Activated CD4-positive, alpha-beta T cell treated with anti-CD3 and anti-CD28 coated beads, Interleukin-2, amount 50 U/mL, for 4 hours (primary cell): ENCODE measurements around the gene RAP1GAP2.
"Not testable (repeated sequence)": the region's sequence is repeated elsewhere in the genome, so short reads cannot be mapped to it uniquely, and the experiment has no call there.

Source experiments
- DNase-seq, 2 experiments: peaks; one replicate each; pipeline ENCODE4 v3.0.0-alpha.2; 2020

RAP1GAP2 gene

DNA sequence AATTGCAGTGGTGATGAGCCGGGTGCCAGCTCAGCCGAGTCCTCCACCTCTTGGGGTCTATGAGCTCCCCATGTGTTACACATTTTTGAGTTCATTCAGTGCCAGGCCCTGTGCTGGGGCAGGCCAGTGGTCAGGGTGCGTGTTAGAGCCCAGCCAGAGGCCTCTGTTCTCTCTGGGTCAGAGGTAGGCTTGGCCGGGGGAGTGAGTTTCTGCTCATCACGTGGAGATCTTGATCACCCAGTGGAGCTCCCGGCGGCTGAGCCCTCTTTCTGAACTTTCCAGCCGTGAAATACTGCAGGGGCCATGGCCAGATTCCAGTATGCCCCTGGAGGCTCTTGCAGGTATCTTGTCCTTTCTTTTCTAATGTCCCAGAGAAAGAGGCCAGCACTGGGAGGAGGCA lies 93.0 kb downstream of the RAP1GAP2 start:
- DNase-seq, result no peak

- DNase-seq, result not testable (repeated sequence)
Measured at GRCh38 chr17:2890778-2891177, 94.5 kb downstream of the RAP1GAP2 start.

DNA sequence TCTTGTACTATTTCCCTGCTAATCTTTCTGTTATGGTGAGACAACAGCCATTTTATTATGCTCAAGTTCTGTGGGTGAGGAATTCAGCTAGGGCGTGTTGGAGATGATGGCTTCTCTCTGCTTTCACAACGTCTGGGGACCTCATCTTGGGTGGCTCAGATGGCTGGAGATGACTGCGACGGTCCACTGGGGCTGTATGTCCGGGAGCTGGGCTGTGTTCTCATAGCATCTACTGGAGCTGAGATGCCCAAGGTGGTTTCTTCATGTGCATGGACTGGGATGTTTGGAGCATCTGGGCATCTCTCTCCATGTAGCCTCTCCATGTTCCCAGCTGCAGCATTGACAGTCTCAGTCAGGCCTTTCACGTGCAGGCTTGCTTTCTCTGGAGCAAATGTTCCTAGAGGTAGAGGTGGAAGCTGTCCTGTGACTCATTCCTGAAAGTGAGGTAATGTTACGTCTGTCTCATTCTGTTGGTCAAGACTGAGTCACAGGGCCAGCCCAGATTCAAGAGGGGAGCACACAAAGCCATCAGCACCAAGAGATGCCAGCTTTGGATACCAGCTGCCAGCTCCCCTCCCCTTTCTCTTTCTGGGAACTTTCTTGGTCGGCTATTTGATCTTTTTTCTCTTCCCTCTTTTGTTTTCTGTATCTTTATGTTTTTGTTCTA lies 96.2 kb downstream of the RAP1GAP2 start:
- no peak for DNase-seq

DNA sequence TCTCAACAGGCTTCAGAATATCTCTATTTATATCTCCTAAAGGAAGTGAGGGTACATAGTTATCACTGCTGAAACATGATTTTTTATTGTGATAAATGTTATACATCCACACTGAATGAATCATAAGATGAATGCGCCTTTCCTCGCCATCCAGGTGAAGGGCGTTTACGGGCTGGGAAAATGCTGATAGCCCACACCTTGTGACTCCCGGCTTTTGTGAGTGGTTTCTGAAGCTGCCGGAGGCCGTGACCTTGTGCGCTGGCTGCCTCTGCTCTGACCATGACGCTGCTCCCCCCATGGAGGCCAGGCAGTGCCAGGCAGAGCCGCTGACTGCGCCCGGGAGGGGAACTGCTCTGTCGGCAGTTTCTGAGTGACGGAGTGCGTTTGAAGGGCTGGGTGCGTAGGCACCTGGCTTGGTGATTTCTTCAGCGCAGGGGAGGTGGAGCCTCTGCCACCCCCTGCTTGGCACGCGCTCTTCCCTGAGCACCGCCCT lies 97.2 kb downstream of the RAP1GAP2 start:
- no peak for DNase-seq

DNA sequence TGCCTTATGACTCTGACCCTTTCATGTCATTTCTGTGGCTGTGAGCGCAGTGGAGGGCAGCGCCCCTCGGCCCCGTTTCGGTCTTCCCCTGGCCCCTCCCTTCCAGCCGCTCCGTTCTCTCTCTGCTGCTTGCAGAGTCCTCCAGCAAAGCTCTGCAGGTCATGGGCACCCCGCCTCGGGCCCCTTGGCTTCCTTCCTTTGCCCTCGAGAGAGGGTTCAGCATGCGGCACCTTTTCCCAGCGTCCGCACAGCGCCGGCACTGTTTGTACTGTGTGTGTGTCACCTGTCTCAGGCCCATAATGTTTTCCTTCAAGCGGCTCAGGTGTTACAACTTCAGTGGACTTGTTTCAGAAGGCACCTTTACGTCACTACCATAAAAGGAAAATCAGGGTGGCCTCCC lies 98.5 kb downstream of the RAP1GAP2 start:
- DNase-seq, result no peak

DNA sequence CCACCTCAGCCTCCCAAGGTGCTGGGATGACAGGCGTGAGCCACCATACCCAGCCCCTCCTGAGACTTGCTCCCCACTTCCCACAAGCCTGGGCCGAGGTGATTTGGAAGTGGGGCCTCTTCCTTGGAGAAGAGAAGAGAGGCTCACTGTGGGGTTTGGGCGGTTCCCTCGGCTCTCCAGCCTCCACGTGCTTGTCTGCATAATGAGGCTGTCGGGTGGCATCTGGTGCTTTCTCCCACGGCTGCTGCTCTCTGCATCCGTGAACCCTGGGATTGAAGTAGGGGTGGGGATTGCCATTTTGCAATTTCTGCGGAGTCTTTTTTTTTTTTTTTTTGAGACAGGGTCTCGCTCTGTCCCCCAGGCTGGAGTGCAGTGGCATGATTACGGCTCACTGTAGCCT lies 101.4 kb downstream of the RAP1GAP2 start:
- DNase-seq, result no peak

DNA sequence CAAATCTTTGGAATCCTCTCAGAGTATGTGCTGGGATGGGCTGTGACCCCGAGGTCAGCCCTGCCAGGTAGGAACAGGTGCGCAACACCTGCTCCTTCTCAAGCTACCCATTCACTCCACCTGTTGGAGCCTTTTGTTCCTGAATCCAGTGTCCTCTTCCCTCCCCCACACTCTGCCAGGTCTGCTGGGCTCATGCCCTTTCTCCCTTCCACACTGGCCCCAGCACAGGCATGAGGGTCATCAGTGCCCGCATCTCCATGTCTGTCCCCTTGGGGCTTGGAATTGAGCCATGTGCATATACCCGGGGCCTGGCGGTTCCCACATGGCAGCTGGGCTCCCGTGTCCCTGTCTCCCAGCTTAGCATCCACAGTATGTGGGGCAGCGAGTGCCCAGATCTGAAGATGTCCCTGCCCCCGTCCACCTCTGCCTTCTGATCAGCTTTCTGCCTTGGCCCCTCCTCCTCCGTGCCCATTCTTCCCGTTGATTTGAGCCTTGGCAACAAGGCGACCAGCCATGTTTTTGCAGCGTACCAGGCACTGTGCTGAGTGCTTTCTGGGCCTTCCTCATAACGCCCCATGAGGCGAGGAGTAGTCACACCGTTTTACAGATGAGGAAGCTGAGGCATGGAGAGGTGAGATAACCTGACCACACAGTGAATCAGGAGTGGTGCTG lies 102.2 kb downstream of the RAP1GAP2 start:
- DNase-seq, result no peak

DNA sequence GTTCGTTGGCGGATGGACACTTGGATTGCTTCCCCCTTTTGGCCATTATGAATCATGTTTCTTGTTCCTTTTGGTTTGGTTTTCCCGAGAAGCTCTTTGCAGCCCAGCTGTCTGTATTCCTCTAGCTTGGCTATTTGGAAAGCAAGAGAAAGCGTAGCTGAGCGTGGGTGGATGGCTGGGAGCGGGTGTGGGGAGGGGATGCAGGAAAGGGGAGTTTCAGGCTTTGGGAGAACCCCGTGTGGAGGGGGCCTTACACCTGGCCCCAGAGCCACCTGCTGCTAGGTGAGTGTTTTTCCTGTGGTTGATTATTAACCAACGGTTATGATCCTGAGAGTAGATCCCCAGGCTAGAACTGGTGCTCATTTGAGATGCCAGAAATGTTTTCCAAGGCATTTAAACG lies 103.7 kb downstream of the RAP1GAP2 start:
- no peak for DNase-seq

- no peak for DNase-seq
Measured at GRCh38 chr17:2900842-2901241, 104.6 kb downstream of the RAP1GAP2 start.

- no peak for DNase-seq
Measured at GRCh38 chr17:2901582-2901981, 105.3 kb downstream of the RAP1GAP2 start.

DNA sequence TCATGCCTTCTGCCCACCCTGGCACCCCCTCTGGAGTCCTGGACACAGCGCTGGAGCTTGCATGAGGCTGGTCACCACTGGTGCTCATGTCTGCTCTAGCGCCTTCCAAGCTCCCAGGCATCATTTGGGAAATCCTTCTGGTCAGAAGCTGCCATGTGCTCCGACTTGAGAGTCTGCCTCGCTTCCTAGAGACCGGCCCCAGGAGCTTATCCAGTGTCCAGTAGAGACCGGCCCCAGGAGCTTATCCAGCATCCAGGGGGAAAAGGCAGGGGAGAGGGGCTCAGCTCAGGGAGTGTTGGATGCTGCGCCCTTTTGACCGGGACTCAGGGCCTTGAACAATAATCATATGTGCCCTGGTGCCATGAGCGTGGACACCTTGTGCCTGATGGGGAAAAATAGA lies 106.3 kb downstream of the RAP1GAP2 start:
- DNase-seq, result no peak

DNA sequence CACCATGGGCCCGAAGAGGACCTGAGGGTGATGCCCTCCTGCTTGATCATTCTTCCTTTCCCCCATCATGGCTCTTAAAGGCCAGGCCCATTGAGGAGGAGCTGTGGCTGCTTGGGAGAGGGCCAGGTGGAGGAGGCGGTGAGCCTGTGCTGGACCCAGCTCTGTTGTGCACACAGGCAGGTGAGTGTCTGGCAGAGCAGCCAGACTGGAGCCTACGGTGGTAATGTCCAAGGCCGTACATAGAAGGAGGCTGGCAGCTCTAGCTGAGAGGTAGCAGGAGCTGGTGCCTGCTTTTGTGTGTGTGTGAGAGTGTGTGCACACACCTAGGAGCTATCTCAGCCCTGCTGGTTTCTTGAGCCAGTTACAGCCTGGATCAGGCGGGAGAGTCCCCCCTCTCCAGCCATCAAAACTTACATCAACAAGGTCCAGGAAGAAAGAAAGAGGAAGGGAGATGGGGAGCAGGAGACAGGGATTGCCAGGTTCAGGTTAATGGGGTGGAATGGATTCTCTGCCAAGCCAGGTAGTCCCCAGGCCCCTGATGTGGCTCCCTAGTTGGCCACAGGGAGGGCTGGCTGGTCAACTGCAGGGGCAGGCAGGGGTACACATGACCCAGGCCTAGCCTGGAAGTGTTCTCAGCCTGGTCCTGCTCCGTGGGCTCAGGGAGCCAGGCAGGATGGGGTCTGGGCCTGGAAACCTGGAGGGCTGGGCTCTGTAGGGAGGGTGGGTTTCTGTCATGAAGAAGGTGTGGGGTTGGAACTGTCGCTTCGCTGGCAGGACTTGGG lies 107.1 kb downstream of the RAP1GAP2 start:
- no peak for DNase-seq

DNA sequence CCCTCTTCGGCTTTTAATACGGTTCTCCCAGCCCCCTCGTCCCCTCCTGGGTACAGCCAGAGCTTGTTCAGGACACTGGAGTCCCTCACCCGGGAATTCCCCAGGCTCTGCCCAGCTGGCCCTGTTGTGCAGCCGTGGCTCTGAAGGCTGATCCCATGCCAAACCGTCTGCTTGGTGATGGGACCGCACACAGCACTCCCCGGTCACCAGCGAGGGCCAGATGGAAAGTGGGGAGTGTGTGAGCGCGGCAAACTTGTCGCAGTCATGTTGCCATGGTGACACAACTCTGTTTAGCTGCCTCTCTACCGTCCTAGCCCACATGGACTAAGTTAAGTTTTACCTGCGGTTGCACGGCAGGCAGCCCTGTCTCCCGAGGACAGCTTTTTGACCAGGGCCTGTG lies 107.9 kb downstream of the RAP1GAP2 start:
- DNase-seq, result no peak

DNA sequence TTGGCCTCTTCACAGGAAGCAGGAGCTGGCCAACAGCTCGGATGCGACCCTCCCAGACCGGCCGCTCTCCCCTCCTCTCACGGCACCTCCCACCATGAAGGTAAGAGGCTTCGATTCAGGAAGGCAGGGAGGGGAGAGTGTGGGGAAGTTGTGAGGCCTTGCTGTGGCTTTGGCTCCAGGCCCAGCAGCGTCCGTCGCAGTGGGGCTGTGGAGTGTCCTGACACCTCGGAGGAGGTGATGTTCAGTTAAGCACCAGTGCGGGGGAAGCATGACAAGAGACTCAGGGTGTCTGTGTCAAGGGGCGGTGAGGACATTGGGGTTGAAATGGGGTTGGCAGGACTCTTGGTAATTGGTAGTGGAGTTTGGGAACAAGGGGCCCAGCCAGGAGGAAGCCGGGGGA lies 109.0 kb downstream of the RAP1GAP2 start:
- DNase-seq, result no peak

GRCh38 chr17:2905696-2906501 lies 109.7 kb downstream of the RAP1GAP2 start:
- no peak for DNase-seq

DNA sequence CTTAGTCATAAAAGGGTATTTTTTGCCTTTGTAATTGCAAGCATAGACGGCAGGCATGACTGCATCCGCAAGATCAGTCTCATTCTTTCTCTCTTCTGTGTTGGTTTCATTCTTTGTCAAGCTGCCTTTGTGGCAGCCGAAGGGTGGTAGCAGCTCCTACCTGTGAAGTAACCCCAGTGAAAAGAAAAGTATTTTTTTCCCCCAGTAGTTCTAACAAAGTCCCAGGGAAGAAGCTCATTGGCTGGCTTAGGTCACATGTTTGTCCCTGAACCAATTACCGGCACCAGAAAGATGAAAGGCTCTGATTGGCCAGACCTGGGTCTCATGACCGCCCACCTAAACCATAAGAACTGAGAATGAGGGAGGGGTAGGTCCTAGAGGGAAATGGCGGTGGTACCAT lies 110.7 kb downstream of the RAP1GAP2 start:
- no peak for DNase-seq

DNA sequence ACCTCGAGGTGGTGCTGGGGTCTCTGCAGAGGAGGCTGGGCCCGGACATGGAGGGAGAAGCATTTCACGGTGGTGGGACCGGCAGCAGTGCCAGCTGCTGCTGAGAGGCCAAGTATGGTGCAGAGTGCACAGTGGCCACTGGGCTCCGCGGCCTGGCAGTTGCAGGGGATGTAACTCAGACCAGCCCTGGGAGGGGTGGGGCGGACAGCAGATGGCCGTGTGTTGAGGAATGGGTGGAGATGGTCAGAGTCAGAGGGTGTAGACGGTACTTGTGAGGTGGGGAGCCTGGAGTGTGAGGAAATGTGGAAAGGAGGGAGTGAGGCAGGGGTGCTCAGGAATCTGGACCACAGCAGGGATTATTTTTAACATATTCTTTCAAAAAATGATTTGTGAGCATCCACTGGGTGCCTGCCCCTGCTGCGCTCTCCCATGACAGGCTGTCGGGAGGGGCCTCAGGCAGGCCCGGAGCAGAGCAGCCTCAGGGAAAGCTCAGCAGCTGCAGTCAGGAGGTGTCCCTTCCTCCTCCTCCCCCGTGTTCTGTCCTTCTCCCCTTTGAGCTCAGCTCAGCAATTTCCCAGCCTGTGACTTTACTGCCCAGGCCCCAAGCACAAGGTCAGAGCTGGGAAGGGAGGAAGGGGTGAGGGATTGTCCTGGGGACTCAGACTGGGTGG lies 113.1 kb downstream of the RAP1GAP2 start:
- DNase-seq, result no peak

- DNase-seq, result no peak
Measured at GRCh38 chr17:2909846-2910234, 113.6 kb downstream of the RAP1GAP2 start.

DNA sequence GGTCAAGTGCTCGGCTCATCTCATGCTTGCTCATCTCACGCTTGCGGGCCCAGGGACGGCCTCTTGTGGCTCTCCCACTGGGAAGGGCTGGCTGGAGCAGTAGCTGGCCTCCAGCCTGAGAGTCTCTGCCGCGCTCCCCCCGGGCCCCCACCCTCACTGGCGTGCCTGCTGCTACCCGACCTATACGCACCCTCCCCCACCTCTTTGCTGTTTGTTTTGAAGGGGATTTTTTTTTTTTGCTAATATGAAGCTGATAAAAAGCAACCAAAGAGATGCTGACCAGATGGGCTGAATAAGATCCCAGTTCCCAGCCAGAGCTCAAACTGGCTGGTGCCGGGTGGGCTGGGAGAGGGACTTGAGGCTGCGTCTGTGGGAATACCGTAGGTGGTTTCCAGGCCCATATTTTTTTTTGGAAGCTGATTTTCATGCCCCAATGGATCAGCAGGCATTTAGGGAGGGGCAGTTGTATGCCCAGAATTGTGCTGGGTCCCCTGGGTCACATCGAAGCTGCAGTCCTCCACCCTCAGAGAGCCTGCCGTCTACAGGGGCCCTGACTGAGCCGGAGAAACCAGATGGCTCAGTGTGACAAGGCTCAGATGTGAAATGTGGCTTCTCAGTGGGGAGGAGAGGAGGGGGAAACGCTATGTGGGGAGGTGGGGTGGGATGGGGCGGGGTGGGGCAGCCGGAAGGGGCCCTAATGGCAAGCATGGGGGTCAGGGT lies 115.0 kb downstream of the RAP1GAP2 start:
- DNase-seq, result no peak

GRCh38 chr17:2911755-2912111 lies 115.5 kb downstream of the RAP1GAP2 start:
- no peak for DNase-seq

DNA sequence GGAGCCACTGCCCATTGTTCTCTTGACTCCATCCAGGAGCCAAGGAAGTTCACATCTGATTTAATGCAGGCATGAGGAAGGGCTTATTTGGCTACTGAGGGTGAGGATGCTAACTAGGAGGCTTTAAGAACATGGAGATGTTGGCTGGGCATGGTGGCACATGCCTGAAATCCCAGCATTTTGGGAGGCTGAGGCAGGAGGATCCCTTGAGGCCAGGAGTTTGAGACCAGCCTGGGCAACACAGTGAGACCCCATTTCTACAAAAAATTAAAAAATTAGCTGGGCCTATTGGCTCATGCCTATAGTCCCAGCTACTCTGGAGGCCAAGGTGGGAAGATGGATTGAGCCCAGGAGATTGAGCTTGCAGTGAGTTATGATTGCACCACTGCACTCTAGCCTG lies 116.5 kb downstream of the RAP1GAP2 start:
- no peak for DNase-seq

DNA sequence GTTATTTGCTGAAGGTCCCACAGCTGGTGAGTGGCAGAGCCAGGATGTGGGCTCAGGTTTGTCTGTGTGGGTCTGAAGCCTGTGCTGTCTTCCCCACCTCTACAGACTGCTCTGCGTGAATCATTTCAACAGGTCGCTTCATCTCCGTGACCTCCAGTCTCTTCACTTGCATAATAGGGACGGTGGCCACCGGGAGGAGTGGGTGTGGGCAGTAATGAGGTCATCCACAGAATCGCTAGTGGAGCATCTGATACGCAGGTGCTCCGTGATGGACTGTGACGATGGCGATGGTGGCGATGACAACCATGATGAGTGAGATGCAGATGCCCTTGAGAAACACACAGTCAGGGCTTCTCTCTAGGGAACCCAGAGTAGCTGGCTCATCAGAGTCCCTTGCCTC lies 120.2 kb downstream of the RAP1GAP2 start:
- no peak for DNase-seq
